CD4-positive, alpha-beta T cell treated with Interleukin-17A for 4 hours (primary cell): Measurements from ENCODE around the gene NTSR2.
"Not testable (repeated sequence)": the region's sequence is repeated elsewhere in the genome, so short reads cannot be mapped to it uniquely, and the experiment has no call there.

ENCODE experiments used
- DNase-seq: peaks from one replicate; pipeline ENCODE4 v3.0.0-alpha.2; 2020; ENCODE audit warnings: mixed read lengths

The NTSR2 gene

GRCh38 chr2:11679486-11680181 lies 9.6 kb upstream of the NTSR2 start:
- no peak for DNase-seq

GRCh38 chr2:11679016-11679415 lies 9.0 kb upstream of the NTSR2 start:
- no peak for DNase-seq

- DNase-seq, result no peak
These were observed 8.4 kb upstream of the NTSR2 start for GRCh38 chr2:11678306-11678960.

- no peak for DNase-seq
These were observed 7.4 kb upstream of the NTSR2 start for GRCh38 chr2:11677136-11678055.

GRCh38 chr2:11676640-11677039 lies 6.6 kb upstream of the NTSR2 start:
- DNase-seq, result no peak

GRCh38 chr2:11675423-11676112 lies 5.6 kb upstream of the NTSR2 start:
- no peak for DNase-seq

GRCh38 chr2:11674983-11675382 lies 5.0 kb upstream of the NTSR2 start:
- DNase-seq, result no peak

- no peak for DNase-seq
These were observed 2.4 kb upstream of the NTSR2 start for GRCh38 chr2:11672407-11672806.

- no peak for DNase-seq
These were observed 1.9 kb downstream of the NTSR2 start for GRCh38 chr2:11667866-11668637.

- DNase-seq, result no peak
These were observed 2.8 kb downstream of the NTSR2 start for GRCh38 chr2:11667194-11667593.

- no peak for DNase-seq
These were observed 4.3 kb downstream of the NTSR2 start for GRCh38 chr2:11665510-11666362.

- no peak for DNase-seq
These were observed 5.0 kb downstream of the NTSR2 start for GRCh38 chr2:11665028-11665427.

GRCh38 chr2:11663427-11663826 lies 6.6 kb downstream of the NTSR2 start:
- no peak for DNase-seq

- no peak for DNase-seq
These were observed 7.1 kb downstream of the NTSR2 start for GRCh38 chr2:11662882-11663281.

GRCh38 chr2:11661891-11662435 lies 8.0 kb downstream of the NTSR2 start:
- DNase-seq, result no peak

- DNase-seq, result not testable (repeated sequence)
These were observed 9.6 kb downstream of the NTSR2 start for GRCh38 chr2:11660396-11660795.

- DNase-seq, result no peak
These were observed 10.1 kb downstream of the NTSR2 start for GRCh38 chr2:11659851-11660250.

- DNase-seq, result no peak
These were observed 10.9 kb downstream of the NTSR2 start for GRCh38 chr2:11659115-11659475.

- no peak for DNase-seq
These were observed 11.5 kb downstream of the NTSR2 start for GRCh38 chr2:11658208-11659114.

GRCh38 chr2:11657646-11658045 lies 12.3 kb downstream of the NTSR2 start:
- DNase-seq, result no peak
